ENCODE measurements around the gene ESPL1. TPM values are rescaled to one million over a fixed set of nuclear protein-coding genes. Genes with fewer than 3 reads are reported as not detected.

Gene ESPL1
- total and polyA plus RNA-seq, 2 of the 13 experiments (the other 11 are each of a cell fraction or from before 2014, with no cell fraction given): 5.8 to 11.5 TPM

- TF ChIP-seq ZNF225 (CRISPR knock-in tag; IDR thresholded peaks at IDR 0.05) (0 out of 2 replicates have a peak, but pooled peaks have one; percentile 29), ZBTB42 (CRISPR knock-in tag; IDR thresholded peaks at IDR 0.05) (no peak), FOXM1 (CRISPR knock-in tag; IDR thresholded peaks at IDR 0.05) (no peak), ZNF607 (CRISPR knock-in tag; IDR thresholded peaks at IDR 0.05; ENCODE audit: borderline replicate concordance) (peak; percentile 35; the same call in 1 of the 2 replicates), ZNF740 (CRISPR knock-in tag; IDR thresholded peaks at IDR 0.05) (no peak), MLXIP (CRISPR knock-in tag; IDR thresholded peaks at IDR 0.05; ENCODE audit: borderline replicate concordance) (no peak), ZNF501 (CRISPR knock-in tag; IDR thresholded peaks at IDR 0.05) (peak; percentile 69; the same call in 1 of the 2 replicates), ZBTB40 (IDR thresholded peaks at IDR 0.05) (no peak), ZBTB40 (CRISPR knock-in tag; IDR thresholded peaks at IDR 0.05) (0 out of 2 replicates have a peak, but pooled peaks have one; percentile 18), RBAK (CRISPR knock-in tag; IDR thresholded peaks at IDR 0.05) (no peak), SIN3A (IDR thresholded peaks at IDR 0.05; ENCODE audit: borderline replicate concordance, low read depth, low read length) (peak; percentile 54; the same call in 1 of the 2 replicates), ZNF354B (CRISPR knock-in tag; IDR thresholded peaks at IDR 0.05) (0 out of 2 replicates have a peak, but pooled peaks have one; percentile 11), ZNF24 (IDR thresholded peaks at IDR 0.05) (no peak), ADNP (CRISPR knock-in tag; IDR thresholded peaks at IDR 0.05) (no peak), KMT2A (CRISPR knock-in tag; IDR thresholded peaks at IDR 0.05) (0 out of 2 replicates have a peak, but pooled peaks have one; percentile 4)
Observed at GRCh38 chr12:53221203-53222080, 46.7 kb upstream of the ESPL1 start (continued).

Data from HepG2 (cell line).